HepG2 (cell line): Measurements from ENCODE around the gene CD93. TPM values are rescaled to one million over a fixed set of nuclear protein-coding genes. Genes with fewer than 3 reads are reported as not detected.

ENCODE experiments used
- ATAC-seq: fragments of 200-7000 bp; cut with Tn5 transposase; 3 replicates; pipeline ENCODE4 v1.9.1; 2020; ENCODE audit warnings: mild to moderate bottlenecking, moderate library complexity
- BruUV-seq: library from RNA; stranded (reverse); fragments of 400-500 nt; replicated peaks from 2 replicates; lab custom pipeline; 2021; lab: Mats Ljungman, UMichigan
- CTCF ChIA-PET: fragments of 300-600 bp; formaldehyde crosslinking; extraction: SDS; loops from one replicate; lab custom pipeline; 2021; ENCODE audit warnings: low total read pairs, inconsistent platforms, low intra/inter-chr PET ratio; lab: Yijun Ruan, JAX
- POLR2A ChIA-PET: fragments of 350-600 bp; sonication (Branson Sonifier 250); formaldehyde crosslinking; loops from one replicate; lab custom pipeline; 2020; ENCODE audit warnings: antibody characterized with exemption, inconsistent platforms; lab: Yijun Ruan, JAX
- DNase-seq: peaks from one replicate; pipeline ENCODE4 v3.0.0-alpha.2; 2015; ENCODE audit warnings: low spot score
- FAIRE-seq: peaks from 3 replicates; lab custom pipeline; 2011; peaks lifted over from hg19 to GRCh38; lab: Jason Lieb, UNC
- H2AFZ ChIP-seq: one replicate; pipeline ENCODE4 v1.6.1; 2011; ENCODE audit warnings: low read length, inconsistent platforms
- H3K27ac ChIP-seq: fragments of 300-600 bp; 3 replicates; pipeline ENCODE4 v1.8.0; 2011; ENCODE audit warnings: mixed run types, mild to moderate bottlenecking, mixed read lengths, low read length, inconsistent platforms; ENCODE audit not compliant: insufficient read depth; ENCODE audit errors: extremely low read length
- H3K27me3 ChIP-seq, 2 experiments: fragments of 200-600 bp in 1 of 2; 2 replicates in 1 of 2; 3 replicates in 1 of 2; pipeline versions ENCODE4 v1.6.0 to v1.8.0; 2011; ENCODE audit warnings: low read length in 2 of 2, mild to moderate bottlenecking in 2 of 2, moderate library complexity in 2 of 2, inconsistent platforms in 1 of 2; ENCODE audit not compliant: insufficient read depth in 2 of 2, control insufficient read depth in 1 of 2
- H3K36me3 ChIP-seq, 2 experiments: fragments of 200-600 bp in 1 of 2; replicated peaks in 1 of 2; 2 replicates in 1 of 2; 3 replicates in 1 of 2; pipeline versions ENCODE4 v1.5.1 to v1.8.0; 2011; ENCODE audit warnings: low read length in 2 of 2, inconsistent platforms in 1 of 2; ENCODE audit not compliant: insufficient read depth in 2 of 2, control insufficient read depth in 1 of 2
- H3K4me1 ChIP-seq: 2 replicates; pipeline ENCODE4 v1.5.1; 2012; ENCODE audit warnings: low read length, inconsistent platforms; ENCODE audit not compliant: insufficient read depth
- H3K4me2 ChIP-seq: 2 replicates; pipeline ENCODE4 v1.6.0; 2011; ENCODE audit warnings: low read depth, low read length, inconsistent platforms
- H3K4me3 ChIP-seq, 3 experiments: fragments of 200-600 bp in 1 of 3; sonication (generic), shearing (Covaris generic) in 1 of 3; replicated peaks in 1 of 3; 2 replicates each; pipeline ENCODE4 v1.5.1; 2011 to 2016; ENCODE audit warnings: low read length in 3 of 3, inconsistent platforms in 2 of 3, low read depth in 2 of 3, mild to moderate bottlenecking in 2 of 3, control low read depth in 1 of 3, mixed read lengths in 1 of 3; ENCODE audit not compliant: insufficient read depth in 1 of 3
- H3K79me2 ChIP-seq: one replicate; pipeline ENCODE4 v1.6.1; 2011; ENCODE audit warnings: low read length, inconsistent platforms; ENCODE audit not compliant: insufficient read depth
- H3K9ac ChIP-seq: 2 replicates; pipeline ENCODE4 v1.6.0; 2011; ENCODE audit warnings: mild to moderate bottlenecking, low read depth, low read length, inconsistent platforms; ENCODE audit not compliant: insufficient read depth
- H3K9me3 ChIP-seq: 2 replicates; pipeline ENCODE4 v1.5.1; 2012; ENCODE audit warnings: mild to moderate bottlenecking, low read length
- H4K20me1 ChIP-seq: 2 replicates; pipeline ENCODE4 v1.6.0; 2011; ENCODE audit warnings: inconsistent platforms, mild to moderate bottlenecking, low read length, moderate library complexity; ENCODE audit not compliant: insufficient read depth
- ATF7 ChIP-seq, 2 experiments: fragments of 450-650 bp in 1 of 2; sonication (generic) in 1 of 2; formaldehyde crosslinking in 1 of 2; IDR thresholded peaks; 2 replicates each; pipeline versions ENCODE4 v1.4.0 to v1.6.1; 2016 to 2020; ENCODE audit warnings: antibody characterized with exemption in 1 of 2, mild to moderate bottlenecking in 1 of 2, missing genetic modification reagents in 1 of 2
- CREB1 ChIP-seq, 2 experiments: fragments of 450-650 bp in 1 of 2; IDR thresholded peaks; 2 replicates each; pipeline ENCODE4 v1.6.1; 2016 to 2017; ENCODE audit warnings: control low read depth in 1 of 2, mild to moderate bottlenecking in 1 of 2, missing compliant biosample characterization in 1 of 2, missing genetic modification characterization in 1 of 2
- PLSCR1 ChIP-seq: sonication (generic); formaldehyde crosslinking; IDR thresholded peaks from 2 replicates; pipeline ENCODE4 v1.5.0; 2020; ENCODE audit warnings: missing genetic modification reagents, mild to moderate bottlenecking, borderline replicate concordance
- RAD21 ChIP-seq: fragments of 450-650 bp; formaldehyde crosslinking; IDR thresholded peaks from 2 replicates; pipeline ENCODE4 v1.5.0; 2020; ENCODE audit warnings: mild to moderate bottlenecking
- RERE ChIP-seq: IDR thresholded peaks from 2 replicates; pipeline ENCODE4 v1.6.1; 2016; ENCODE audit warnings: low read depth, missing genetic modification reagents, missing compliant biosample characterization
- TARDBP ChIP-seq: sonication (generic); formaldehyde crosslinking; IDR thresholded peaks from 2 replicates; pipeline ENCODE4 v1.8.0; 2022; ENCODE audit warnings: mild to moderate bottlenecking, missing genetic modification reagents
- ZNF18 ChIP-seq: sonication (generic); formaldehyde crosslinking; IDR thresholded peaks from 2 replicates; pipeline ENCODE4 v1.8.0; 2022; ENCODE audit warnings: mild to moderate bottlenecking, missing genetic modification reagents; ENCODE audit not compliant: insufficient replicate concordance
- ZNF354B ChIP-seq: sonication (generic); formaldehyde crosslinking; IDR thresholded peaks from 2 replicates; pipeline ENCODE4 v1.8.0; 2022; ENCODE audit warnings: mild to moderate bottlenecking, missing genetic modification reagents
- ZNF530 ChIP-seq: sonication (generic); formaldehyde crosslinking; IDR thresholded peaks from 2 replicates; pipeline ENCODE4 v1.5.0; 2020; ENCODE audit warnings: low read depth, mild to moderate bottlenecking, missing genetic modification reagents
- WGBS: methylation state at CpG from one replicate; pipeline ENCODE4 v1.1.6; 2017; ENCODE audit warnings: low lambda C conversion rate; 5-methylcytosine and 5-hydroxymethylcytosine counted together
- in situ Hi-C: cut with HindIII; loops from 2 replicates; pipeline ENCODE4 v1.10.0; 2017; ENCODE audit warnings: low pct_unique_long_range_greater_than_20kb; ENCODE audit not compliant: extremely low pct_ligation_motif_present
- intact Hi-C: fragments of 100-400 bp; cut with micrococcal nuclease; formaldehyde crosslinking; loops from one replicate; pipeline ENCODE4 v1.10.0; 2022; ENCODE audit not compliant: unreplicated experiment
- polyA plus RNA-seq, 8 experiments: library from polyadenylated mRNA; depleted of rRNA in 3 of 8; stranded (reverse) in 7 of 8; unstranded in 1 of 8; fragments of >200 nt; fragmentation: Illumina TruSeq in 4 of 8; extraction: Trizol in 4 of 8; gene quantifications; 2 replicates each; pipeline versions ENCODE4 v1.2.1 to v1.2.3, GENCODE V29; 2011 to 2016; ENCODE audit warnings: low read depth in 4 of 8, missing spikeins in 1 of 8, mixed read lengths in 1 of 8; ENCODE audit not compliant: insufficient read depth in 1 of 8
- total RNA-seq, 5 experiments: library from RNA; depleted of rRNA; stranded (reverse); fragments of >200 nt; fragmentation: Illumina TruSeq; extraction: Trizol; gene quantifications; 2 replicates each; pipeline ENCODE4 v1.2.3, GENCODE V29; 2016; ENCODE audit warnings: low read depth in 1 of 5

CD93 gene
- total and polyA plus RNA-seq, 2 of the 13 experiments (the other 11 are each of a cell fraction or from before 2014, with no cell fraction given), result not detected

GRCh38 chr20:23047001-23047737 is 39.0 kb downstream of the CD93 start:
- no peak for FAIRE-seq
- POLR2A ChIA-PET, result no interaction called here
- 42% methylated on average over 13 of the region's 13 CpGs for WGBS
- no TSS peak for BruUV-seq
- intact Hi-C loops (no loop called here), in situ Hi-C loops (no loop called here)
- no peaks in the 10 kb centered on the region for H3K36me3 ChIP-seq
- no peak overlapping the region for H2AFZ ChIP-seq
- no peaks in the 10 kb centered on the region for H4K20me1 ChIP-seq
- H3K4me3 ChIP-seq, result no peak overlapping the region
- H3K9ac ChIP-seq, result no peak overlapping the region
- H3K9me3 ChIP-seq, result no peaks in the 10 kb centered on the region
- peaks cover 3 to 27% of the 10 kb centered on the region in 2 experiments; a peak in 4 of 5 replicates for H3K27me3 ChIP-seq
- no peak for DNase-seq
- no peak overlapping the region for H3K27ac ChIP-seq
- no peak overlapping the region for H3K4me2 ChIP-seq
- H3K79me2 ChIP-seq, result no peaks in the 10 kb centered on the region
- no peaks in the 10 kb centered on the region for H3K4me1 ChIP-seq
- ATAC-seq, result no peak
- CTCF ChIA-PET, result no interaction called here
- TF ChIP-seq CREB1 (IDR thresholded peaks at IDR 0.05) (peak; percentile 98), CREB1 (CRISPR knock-in tag; IDR thresholded peaks at IDR 0.05) (no peak), ZNF354B (CRISPR knock-in tag) (no peak), PLSCR1 (CRISPR knock-in tag) (no peak), ATF7 (IDR thresholded peaks at IDR 0.05) (peak; percentile 65), ATF7 (CRISPR knock-in tag; IDR thresholded peaks at IDR 0.05) (no peak)

GRCh38 chr20:23046431-23046830 is 39.7 kb downstream of the CD93 start:
- no peaks in the 10 kb centered on the region for H3K79me2 ChIP-seq
- FAIRE-seq (no peak), ATAC-seq (no peak), DNase-seq (no peak)
- H3K4me2 ChIP-seq, result no peak overlapping the region
- H3K9me3 ChIP-seq, result no peaks in the 10 kb centered on the region
- BruUV-seq, result no TSS peak
- no peaks in the 10 kb centered on the region for H4K20me1 ChIP-seq
- H3K36me3 ChIP-seq, result no peaks in the 10 kb centered on the region
- intact Hi-C loops, result no loop called here
- no peak overlapping the region for H2AFZ ChIP-seq
- ChIA-PET POLR2A (no interaction called here), CTCF (no interaction called here)
- peaks cover 3 to 30% of the 10 kb centered on the region in 2 experiments; a peak in 3 of 5 replicates for H3K27me3 ChIP-seq
- in situ Hi-C loops, result no loop called here
- H3K4me3 ChIP-seq, result no peak overlapping the region
- no peak overlapping the region for H3K27ac ChIP-seq
- H3K4me1 ChIP-seq, result no peaks in the 10 kb centered on the region
- H3K9ac ChIP-seq, result no peak overlapping the region
- no peak for TF ChIP-seq ZNF18 (CRISPR knock-in tag)
- TF ChIP-seq ZNF530 (CRISPR knock-in tag), result no peak
- no peak for TF ChIP-seq TARDBP (CRISPR knock-in tag)
- no peak for TF ChIP-seq RAD21 (CRISPR knock-in tag)
- TF ChIP-seq RERE (CRISPR knock-in tag), result no peak
